A549 (cell line): Measurements from ENCODE around the gene TRAF3.

Experiments used
- BHLHE40 ChIP-seq: IDR thresholded peaks from 2 replicates; pipeline ENCODE4 v1.6.1; 2012; ENCODE audit warnings: low read depth, low read length, inconsistent platforms
- POLR2A ChIP-seq: IDR thresholded peaks from 2 replicates; pipeline ENCODE4 v1.6.1; 2012; ENCODE audit warnings: mild to moderate bottlenecking, low read length
- ZFP36 ChIP-seq: fragments of 450-650 bp; IDR thresholded peaks from 2 replicates; pipeline ENCODE4 v1.6.1; 2014; ENCODE audit warnings: borderline replicate concordance; ENCODE audit not compliant: partially characterized antibody

DNA sequence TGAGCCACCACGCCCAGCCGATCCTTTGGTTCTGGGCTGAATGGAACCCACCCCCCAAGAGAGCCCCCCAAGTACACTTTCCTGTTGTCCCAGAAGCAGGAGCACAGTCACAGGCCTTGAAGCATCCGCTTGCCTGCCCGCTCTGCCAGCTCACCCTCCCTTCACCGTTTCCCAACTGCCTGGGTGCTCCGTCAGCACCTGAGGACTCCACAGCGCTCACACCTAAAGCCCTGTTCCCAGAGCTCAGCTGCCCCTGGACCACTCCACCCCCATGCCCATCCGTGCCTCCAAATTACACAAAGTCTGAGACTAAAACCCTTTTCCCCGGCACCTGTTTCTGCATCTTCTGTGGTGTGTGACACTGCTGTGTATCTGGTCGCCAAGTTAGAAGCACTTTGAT is 44.3 kb upstream of the TRAF3 start:
- no peak for TF ChIP-seq ZFP36
- TF ChIP-seq POLR2A = no peak
- no peak for TF ChIP-seq BHLHE40
